PC-9 (cell line): ENCODE results near the gene AKAP7. TPM values are rescaled to one million over a fixed set of nuclear protein-coding genes. Genes with fewer than 3 reads are reported as not detected.

Source experiments
- BruUV-seq: library from RNA; stranded (reverse); fragments of 400-500 nt; replicated peaks from 2 replicates; lab custom pipeline; 2021; lab: Mats Ljungman, UMichigan
- CTCF ChIA-PET: fragments of 300-600 bp; sonication (Branson Sonifier 250); formaldehyde crosslinking; loops from one replicate; lab custom pipeline; 2022; ENCODE audit warnings: antibody characterized with exemption; lab: Charles Lee
- POLR2A ChIA-PET: fragments of 300-600 bp; sonication (Branson Sonifier 250); formaldehyde crosslinking; loops from one replicate; lab custom pipeline; 2022; ENCODE audit warnings: antibody characterized with exemption; ENCODE audit not compliant: unreplicated experiment; lab: Charles Lee
- DNase-seq, 2 experiments: peaks; one replicate each; pipeline versions ENCODE4 v3.0.0 to v3.0.0-alpha.2; 2015 to 2022; ENCODE audit warnings: mixed read lengths in 1 of 2
- H2AFZ ChIP-seq: fragments of 200-600 bp; sonication (generic); 2 replicates; pipeline ENCODE4 v1.8.1; 2017; ENCODE audit warnings: antibody characterized with exemption
- H3F3A ChIP-seq: fragments of 200-600 bp; sonication (generic); 2 replicates; pipeline ENCODE4 v1.8.1; 2017; ENCODE audit warnings: antibody characterized with exemption, mild to moderate bottlenecking, low read depth; ENCODE audit not compliant: insufficient read depth
- H3K27ac ChIP-seq: fragments of 200-600 bp; sonication (generic); 2 replicates; pipeline ENCODE4 v1.6.1; 2016; ENCODE audit warnings: mixed run types
- H3K27me3 ChIP-seq: fragments of 200-600 bp; sonication (generic); 2 replicates; pipeline ENCODE4 v1.6.1; 2016; ENCODE audit warnings: low read depth, mixed run types; ENCODE audit not compliant: insufficient read depth
- H3K36me3 ChIP-seq: fragments of 200-600 bp; sonication (generic); 2 replicates; pipeline ENCODE4 v1.6.1; 2016; ENCODE audit warnings: low read depth, mixed run types
- H3K4me1 ChIP-seq: fragments of 200-600 bp; sonication (generic); replicated peaks from 2 replicates; pipeline ENCODE4 v1.6.1; 2016; ENCODE audit warnings: mixed run types; ENCODE audit not compliant: insufficient read depth
- H3K4me2 ChIP-seq: fragments of 200-600 bp; sonication (generic); 2 replicates; pipeline ENCODE4 v1.6.1; 2017; ENCODE audit warnings: mixed run types
- H3K4me3 ChIP-seq: fragments of 200-600 bp; sonication (generic); 2 replicates; pipeline ENCODE4 v1.6.1; 2016; ENCODE audit warnings: mixed run types
- H3K79me2 ChIP-seq: fragments of 200-600 bp; sonication (generic); 2 replicates; pipeline ENCODE4 v1.6.1; 2017; ENCODE audit warnings: low read depth, mixed run types
- H3K9me2 ChIP-seq: fragments of 200-600 bp; sonication (generic); 2 replicates; pipeline ENCODE4 v1.8.1; 2017; ENCODE audit warnings: mild to moderate bottlenecking; ENCODE audit not compliant: insufficient read depth
- H3K9me3 ChIP-seq: fragments of 200-600 bp; sonication (generic); 2 replicates; pipeline ENCODE4 v1.8.1; 2016; ENCODE audit warnings: low read depth; ENCODE audit not compliant: insufficient read depth
- H4K20me1 ChIP-seq: fragments of 200-600 bp; sonication (generic); 2 replicates; pipeline ENCODE4 v1.8.1; 2017; ENCODE audit not compliant: insufficient read depth
- CTCF ChIP-seq: fragments of 200-600 bp; sonication (generic); conservative IDR thresholded peaks from 2 replicates; pipeline ENCODE4 v1.6.1; 2017; ENCODE audit warnings: mixed run types, antibody characterized with exemption, mild to moderate bottlenecking, moderate library complexity
- EZH2 ChIP-seq: fragments of 200-600 bp; sonication (generic); IDR thresholded peaks from 2 replicates; pipeline ENCODE4 v1.8.0; 2017; ENCODE audit warnings: antibody characterized with exemption, low read depth
- intact Hi-C: fragments of 100-400 bp; cut with micrococcal nuclease; formaldehyde crosslinking; loops from one replicate; pipeline ENCODE4 v1.10.0; 2022; ENCODE audit not compliant: unreplicated experiment
- total RNA-seq: library from RNA; stranded (reverse); gene quantifications from 2 replicates; pipeline ENCODE4 v1.2.3, GENCODE V29; 2021

The AKAP7 gene
- total RNA-seq, 1 experiment from 2014 or later, result 3.8 TPM

- Histone ChIP-seq H3F3A (peaks cover 9% of the 10 kb centered on the region; the same call in 1 of the 2 replicates), H3K79me2 (no peaks in the 10 kb centered on the region), H3K4me2 (peak overlapping the region; percentile 50), H3K9me2 (no peaks in the 10 kb centered on the region), H3K27ac (no peak overlapping the region), H2AFZ (no peak overlapping the region), H3K27me3 (no peaks in the 10 kb centered on the region), H3K4me1 (peaks cover 43% of the 10 kb centered on the region), H3K36me3 (no peaks in the 10 kb centered on the region), H3K4me3 (no peak overlapping the region), H3K9me3 (no peaks in the 10 kb centered on the region), H4K20me1 (no peaks in the 10 kb centered on the region)
- no peak for DNase-seq
- intact Hi-C loops, result no loop called here
- no TSS peak for BruUV-seq
- no peak for TF ChIP-seq EZH2
- TF ChIP-seq CTCF, result no peak
- POLR2A ChIA-PET, result interaction anchor here (0.7 kb wide), 2 partner anchors 223 to 468 kb away, joined by 3 to 6 read pairs; no protein-coding TSS in a partner anchor
- CTCF ChIA-PET, result no interaction called here
These were observed 120.2 kb downstream of the AKAP7 start for GRCh38 chr6:131255434-131255833.

- Histone ChIP-seq H3K4me3 (no peak overlapping the region), H3K9me2 (no peaks in the 10 kb centered on the region), H3K9me3 (no peaks in the 10 kb centered on the region), H3K4me1 (peaks cover 38% of the 10 kb centered on the region), H3K79me2 (no peaks in the 10 kb centered on the region), H3K4me2 (peak overlapping the region; percentile 50), H3K36me3 (no peaks in the 10 kb centered on the region), H2AFZ (no peak overlapping the region), H3K27me3 (no peaks in the 10 kb centered on the region), H3F3A (peaks cover 9% of the 10 kb centered on the region; the same call in 1 of the 2 replicates), H3K27ac (no peak overlapping the region), H4K20me1 (no peaks in the 10 kb centered on the region)
- CTCF ChIA-PET, result no interaction called here
- peak; percentile 16 to 54 for DNase-seq
- no TSS peak for BruUV-seq
- POLR2A ChIA-PET, result interaction anchor here (0.7 kb wide), 2 partner anchors 224 to 468 kb away, joined by 3 to 6 read pairs; no protein-coding TSS in a partner anchor
- intact Hi-C loops, result no loop called here
- TF ChIP-seq EZH2 (no peak), CTCF (no peak)
These were observed 120.6 kb downstream of the AKAP7 start for GRCh38 chr6:131255911-131256310.

GRCh38 chr6:131257104-131257503, 121.8 kb downstream of the AKAP7 start:
- Histone ChIP-seq H4K20me1 (no peaks in the 10 kb centered on the region), H3K9me3 (no peaks in the 10 kb centered on the region), H3K27me3 (no peaks in the 10 kb centered on the region), H3K27ac (no peak overlapping the region), H2AFZ (no peak overlapping the region), H3K4me1 (peaks cover 33% of the 10 kb centered on the region), H3K9me2 (no peaks in the 10 kb centered on the region), H3F3A (peaks cover 9% of the 10 kb centered on the region; the same call in 1 of the 2 replicates), H3K4me3 (no peak overlapping the region), H3K79me2 (no peaks in the 10 kb centered on the region), H3K36me3 (no peaks in the 10 kb centered on the region), H3K4me2 (no peak overlapping the region)
- TF ChIP-seq EZH2 (no peak), CTCF (no peak)
- intact Hi-C loops, result no loop called here
- DNase-seq, result no peak
- no TSS peak for BruUV-seq
- CTCF ChIA-PET, result no interaction called here
- POLR2A ChIA-PET, result interaction anchor here (0.6 kb wide), 1 partner anchor 101 kb away, joined by 5 read pairs; no protein-coding TSS in a partner anchor
